ENCODE data around the gene ACAD10.

DNA sequence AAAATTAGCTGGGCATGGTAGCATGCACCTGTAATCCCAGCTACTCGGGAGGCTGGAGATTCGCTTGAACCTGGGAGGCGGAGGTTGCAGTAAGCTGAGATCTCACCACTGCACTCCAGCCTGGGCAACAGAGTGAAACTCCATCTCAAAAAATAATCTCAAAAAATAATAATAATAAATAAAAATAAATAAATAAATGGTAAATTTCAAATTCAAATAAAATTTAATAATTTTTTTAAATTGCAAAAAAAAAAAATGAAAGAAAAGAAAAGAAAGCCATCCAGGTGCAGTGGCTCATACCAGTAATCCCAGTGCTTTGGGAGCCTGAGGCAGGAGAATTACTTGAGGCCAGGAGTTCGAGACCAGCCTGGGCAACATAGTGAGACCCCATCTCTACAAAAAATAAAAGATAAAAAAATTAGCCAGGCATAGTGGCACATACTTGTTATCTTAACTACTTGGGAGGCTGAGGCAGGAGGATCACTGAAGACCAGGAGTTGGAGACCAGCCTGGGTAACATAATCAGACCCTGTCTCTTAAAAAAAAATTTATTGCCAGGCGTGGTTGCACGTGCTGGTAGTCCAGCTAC lies 117.3 kb downstream of the ACAD10 start:
- TF ChIP-seq, protein P1, sequence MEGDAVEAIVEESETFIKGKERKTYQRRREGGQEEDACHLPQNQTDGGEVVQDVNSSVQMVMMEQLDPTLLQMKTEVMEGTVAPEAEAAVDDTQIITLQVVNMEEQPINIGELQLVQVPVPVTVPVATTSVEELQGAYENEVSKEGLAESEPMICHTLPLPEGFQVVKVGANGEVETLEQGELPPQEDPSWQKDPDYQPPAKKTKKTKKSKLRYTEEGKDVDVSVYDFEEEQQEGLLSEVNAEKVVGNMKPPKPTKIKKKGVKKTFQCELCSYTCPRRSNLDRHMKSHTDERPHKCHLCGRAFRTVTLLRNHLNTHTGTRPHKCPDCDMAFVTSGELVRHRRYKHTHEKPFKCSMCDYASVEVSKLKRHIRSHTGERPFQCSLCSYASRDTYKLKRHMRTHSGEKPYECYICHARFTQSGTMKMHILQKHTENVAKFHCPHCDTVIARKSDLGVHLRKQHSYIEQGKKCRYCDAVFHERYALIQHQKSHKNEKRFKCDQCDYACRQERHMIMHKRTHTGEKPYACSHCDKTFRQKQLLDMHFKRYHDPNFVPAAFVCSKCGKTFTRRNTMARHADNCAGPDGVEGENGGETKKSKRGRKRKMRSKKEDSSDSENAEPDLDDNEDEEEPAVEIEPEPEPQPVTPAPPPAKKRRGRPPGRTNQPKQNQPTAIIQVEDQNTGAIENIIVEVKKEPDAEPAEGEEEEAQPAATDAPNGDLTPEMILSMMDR (IDR thresholded peaks at IDR 0.05), result no peak
- TF ChIP-seq POLR2A (IDR thresholded peaks at IDR 0.05; ENCODE audit: low read depth) (no peak), EP300 (IDR thresholded peaks at IDR 0.05) (no peak)
